Thoracic aorta (tissue), 2 donors: ENCODE data around the gene ADPGK. TPM values are rescaled to one million over a fixed set of nuclear protein-coding genes. Genes with fewer than 3 reads are reported as not detected.

Experiments used
- ATAC-seq: fragments of 150-250 bp; one replicate; pipeline ENCODE4 v1.8.0; 2017; ENCODE audit warnings: low read depth; ENCODE audit not compliant: insufficient number of reproducible peaks, low FRiP score
- DNase-seq: peaks from one replicate; pipeline ENCODE4 v3.0.0-alpha.2; 2020; ENCODE audit warnings: low spot score
- H3K27ac ChIP-seq, 2 donors: fragments of 200-600 bp; sonication (generic); 1 replicate in 1 of 2; 2 replicates in 1 of 2; pipeline ENCODE4 v1.5.1; 2016; ENCODE audit warnings: mild to moderate bottlenecking in 2 of 2, moderate library complexity in 2 of 2
- H3K27me3 ChIP-seq: fragments of 200-600 bp; sonication (generic); replicated peaks from 2 replicates; pipeline ENCODE4 v1.6.0; 2016; ENCODE audit warnings: mild to moderate bottlenecking; ENCODE audit not compliant: insufficient read depth
- H3K36me3 ChIP-seq: fragments of 200-600 bp; sonication (generic); one replicate; pipeline ENCODE4 v1.5.1; 2016
- H3K4me1 ChIP-seq, 2 donors: fragments of 200-600 bp; sonication (generic); 1 replicate in 1 of 2; 2 replicates in 1 of 2; pipeline versions ENCODE4 v1.5.1 to v1.6.0; 2016; ENCODE audit warnings: low read depth in 2 of 2, mild to moderate bottlenecking in 1 of 2; ENCODE audit not compliant: control insufficient read depth in 1 of 2
- H3K4me3 ChIP-seq: fragments of 200-600 bp; sonication (generic); 2 replicates; pipeline ENCODE4 v1.5.1; 2016; ENCODE audit warnings: mild to moderate bottlenecking
- H3K9me3 ChIP-seq: fragments of 200-600 bp; sonication (generic); 2 replicates; pipeline ENCODE4 v1.5.1; 2016
- total RNA-seq, 2 donors: library from RNA; depleted of rRNA; stranded (reverse); fragments of >200 nt; gene quantifications; one replicate each; pipeline versions ENCODE4 v1.1.0 to v1.2.3, GENCODE V29; 2016
- TF ChIP-seq, protein P1 (sequence below): fragments of 200-600 bp; sonication (generic); IDR thresholded peaks from one replicate; pipeline ENCODE4 v1.5.1; 2019; ENCODE audit warnings: antibody characterized with exemption

The ADPGK gene
- total RNA-seq, 2 donors from 2014 or later, result 47.8 to 81.2 TPM

- TF ChIP-seq, protein P1, sequence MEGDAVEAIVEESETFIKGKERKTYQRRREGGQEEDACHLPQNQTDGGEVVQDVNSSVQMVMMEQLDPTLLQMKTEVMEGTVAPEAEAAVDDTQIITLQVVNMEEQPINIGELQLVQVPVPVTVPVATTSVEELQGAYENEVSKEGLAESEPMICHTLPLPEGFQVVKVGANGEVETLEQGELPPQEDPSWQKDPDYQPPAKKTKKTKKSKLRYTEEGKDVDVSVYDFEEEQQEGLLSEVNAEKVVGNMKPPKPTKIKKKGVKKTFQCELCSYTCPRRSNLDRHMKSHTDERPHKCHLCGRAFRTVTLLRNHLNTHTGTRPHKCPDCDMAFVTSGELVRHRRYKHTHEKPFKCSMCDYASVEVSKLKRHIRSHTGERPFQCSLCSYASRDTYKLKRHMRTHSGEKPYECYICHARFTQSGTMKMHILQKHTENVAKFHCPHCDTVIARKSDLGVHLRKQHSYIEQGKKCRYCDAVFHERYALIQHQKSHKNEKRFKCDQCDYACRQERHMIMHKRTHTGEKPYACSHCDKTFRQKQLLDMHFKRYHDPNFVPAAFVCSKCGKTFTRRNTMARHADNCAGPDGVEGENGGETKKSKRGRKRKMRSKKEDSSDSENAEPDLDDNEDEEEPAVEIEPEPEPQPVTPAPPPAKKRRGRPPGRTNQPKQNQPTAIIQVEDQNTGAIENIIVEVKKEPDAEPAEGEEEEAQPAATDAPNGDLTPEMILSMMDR, result no peak
- H3K27ac ChIP-seq, result no peak overlapping the region
- H3K4me3 ChIP-seq, result no peak overlapping the region
- no peak for ATAC-seq
- H3K9me3 ChIP-seq, result peaks cover 8% of the 10 kb centered on the region
- peaks cover 19% of the 10 kb centered on the region for H3K36me3 ChIP-seq
- H3K4me1 ChIP-seq, result no peaks in the 10 kb centered on the region
- DNase-seq, result no peak
- no peaks in the 10 kb centered on the region for H3K27me3 ChIP-seq
These were observed 18.9 kb downstream of the ADPGK start for GRCh38 chr15:72764656-72765055.

DNA sequence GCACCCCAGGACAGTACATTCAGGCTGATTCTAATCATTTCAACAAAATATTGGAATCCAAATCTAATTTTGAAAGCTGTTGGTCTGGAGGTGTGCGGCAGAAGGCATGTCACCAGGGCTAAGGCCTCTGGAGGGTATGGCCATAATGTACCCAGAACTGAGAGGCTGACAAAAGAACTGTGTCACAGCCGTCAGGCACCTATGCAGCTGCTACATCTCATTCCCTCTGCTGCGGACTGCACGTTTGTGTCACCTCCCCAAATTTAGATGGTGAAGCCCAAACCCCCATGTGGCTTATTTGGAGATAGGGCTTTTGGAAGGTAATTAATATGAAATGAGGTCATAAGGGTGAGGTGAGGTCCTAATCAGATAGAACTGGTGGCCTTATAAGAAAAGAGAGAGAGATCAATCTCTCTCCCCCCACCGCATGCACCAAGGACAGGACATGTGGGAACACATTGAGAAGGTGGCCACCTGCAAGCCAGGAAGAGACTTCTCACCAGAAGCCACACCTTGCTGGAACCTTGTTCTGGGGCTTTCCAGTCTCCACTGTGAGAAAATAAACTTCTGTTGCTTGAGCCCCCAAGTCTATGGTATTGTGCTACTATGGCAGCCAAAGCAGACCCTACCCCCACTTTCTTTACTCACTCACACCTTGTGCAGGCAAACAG is 22.8 kb downstream of the ADPGK start:
- no peak for DNase-seq
- H3K36me3 ChIP-seq, result peaks cover 18% of the 10 kb centered on the region
- no peak for ATAC-seq
- H3K4me1 ChIP-seq, result no peaks in the 10 kb centered on the region
- H3K27ac ChIP-seq, result no peak overlapping the region
- no peak overlapping the region for H3K4me3 ChIP-seq
- no peaks in the 10 kb centered on the region for H3K9me3 ChIP-seq
- H3K27me3 ChIP-seq, result no peaks in the 10 kb centered on the region
- TF ChIP-seq, protein P1, result no peak

- no peak for DNase-seq
- TF ChIP-seq, protein P1, result no peak
- no peaks in the 10 kb centered on the region for H3K4me1 ChIP-seq
- H3K4me3 ChIP-seq, result no peak overlapping the region
- H3K27ac ChIP-seq, result no peak overlapping the region
- H3K9me3 ChIP-seq, result no peaks in the 10 kb centered on the region
- ATAC-seq, result no peak
- H3K27me3 ChIP-seq, result no peaks in the 10 kb centered on the region
- peaks cover 30% of the 10 kb centered on the region for H3K36me3 ChIP-seq
These were observed 25.4 kb downstream of the ADPGK start for GRCh38 chr15:72758182-72758581.

DNA sequence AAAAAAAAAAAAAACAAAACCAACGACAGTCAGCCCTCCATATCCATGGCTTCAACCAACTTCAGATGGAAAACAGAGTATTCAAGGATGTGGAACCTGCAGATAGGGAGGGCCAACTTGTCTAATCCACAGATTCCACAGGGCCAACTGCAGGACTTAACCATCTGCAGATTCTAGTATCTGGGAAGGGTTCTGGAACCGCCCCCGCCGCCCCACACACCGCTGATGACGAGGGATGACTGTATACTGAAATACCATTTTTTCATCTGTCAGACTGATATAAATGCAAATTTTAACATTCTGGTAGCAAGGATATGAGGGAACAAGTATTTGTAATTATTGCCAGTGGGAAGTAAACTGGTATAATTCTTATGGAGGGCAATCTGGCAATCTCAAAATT is 29.5 kb downstream of the ADPGK start:
- H3K36me3 ChIP-seq, result peaks cover 30% of the 10 kb centered on the region
- DNase-seq (no peak), ATAC-seq (no peak)
- no peaks in the 10 kb centered on the region for H3K9me3 ChIP-seq
- TF ChIP-seq, protein P1, result no peak
- H3K4me1 ChIP-seq, result peaks cover 10 to 13% of the 10 kb centered on the region in 2 donors
- no peaks in the 10 kb centered on the region for H3K27me3 ChIP-seq
- H3K4me3 ChIP-seq, result no peak overlapping the region
- H3K27ac ChIP-seq, result no peak overlapping the region

DNA sequence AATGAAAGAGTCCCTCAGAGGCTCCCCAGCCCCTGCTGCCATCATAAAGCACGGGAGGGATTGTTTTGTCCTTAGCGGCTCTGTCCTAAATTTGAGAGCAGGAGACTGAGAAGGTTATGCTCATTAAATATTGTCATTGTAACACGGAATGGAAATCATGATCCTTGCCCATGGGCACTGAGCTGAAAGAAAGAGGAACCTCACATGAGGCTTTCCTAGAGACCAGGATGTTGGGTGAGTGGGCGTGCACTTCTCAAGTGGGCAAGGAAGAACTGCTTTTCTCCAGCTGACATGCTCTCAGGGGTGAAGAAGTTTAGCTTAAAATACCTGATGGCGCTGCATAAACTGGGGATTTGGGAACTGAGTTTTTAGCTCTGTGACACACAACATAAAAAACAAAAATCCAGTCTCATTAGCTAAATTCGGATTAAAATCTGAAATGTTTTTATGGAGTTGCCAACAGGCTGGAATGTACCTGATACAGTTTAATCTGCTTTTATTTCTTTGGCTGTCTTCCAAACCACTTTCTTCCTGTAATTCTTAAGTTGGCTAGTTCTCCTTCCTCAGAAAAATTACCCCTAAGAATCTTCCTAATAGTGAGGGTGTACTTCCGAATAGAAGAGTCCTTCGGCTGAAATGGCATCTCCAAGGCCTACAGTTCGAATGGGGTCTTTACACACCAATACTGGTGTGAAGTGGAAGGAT is 31.7 kb downstream of the ADPGK start:
- Histone ChIP-seq H3K36me3 (peaks cover 23% of the 10 kb centered on the region), H3K27ac (no peak overlapping the region), H3K9me3 (no peaks in the 10 kb centered on the region), H3K4me1 (peaks cover 10 to 13% of the 10 kb centered on the region in 2 donors), H3K4me3 (no peak overlapping the region), H3K27me3 (no peaks in the 10 kb centered on the region)
- TF ChIP-seq, protein P1, result no peak
- ATAC-seq (no peak), DNase-seq (no peak)
